ENCODE results near the gene MRPL58. TPM values are rescaled to one million over a fixed set of nuclear protein-coding genes. Genes with fewer than 3 reads are reported as not detected.

MRPL58 gene
- total and polyA plus RNA-seq, 10 of the 15 experiments (the other 5 are each of a cell fraction or from before 2014, with no cell fraction given) = 23.0 to 64.3 (median 51.9) TPM

DNA sequence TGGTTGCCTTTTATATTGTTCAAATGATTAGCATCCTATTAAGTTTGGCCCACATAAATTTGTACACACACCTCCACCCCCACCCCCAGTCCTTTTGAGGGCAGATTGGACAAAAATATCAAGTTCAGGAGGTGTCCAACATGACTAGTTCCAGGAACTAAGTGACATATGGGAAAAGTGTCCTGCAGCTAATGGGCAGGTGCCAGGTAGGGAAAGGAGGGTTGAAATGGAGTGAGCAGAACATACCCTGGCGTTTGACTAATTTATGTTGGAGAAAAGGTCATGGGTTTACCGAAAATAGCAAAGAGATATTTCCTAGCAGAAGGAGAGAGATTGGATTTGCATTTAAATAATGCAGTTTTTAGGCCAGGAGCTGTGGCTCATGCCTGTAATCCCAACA, 39.5 kb downstream of the MRPL58 start:
- no peak overlapping the region for H2AFZ ChIP-seq (ENCODE audit: control insufficient read depth, low read depth, low read length)
- no peaks in the 10 kb centered on the region for H3K27me3 ChIP-seq (replicated peaks in 1 of 2; ENCODE audit: control insufficient read depth in 2 of 2, insufficient read depth in 2 of 2, low read length in 1 of 2)
- ChIA-PET RAD21 (ENCODE audit: unreplicated experiment) (no interaction called here), POLR2A (no interaction called here), SMC1A (ENCODE audit: uncharacterized antibody, unreplicated experiment) (no interaction called here), CTCF (no interaction called here)
- FAIRE-seq (no peak), DNase-seq (ENCODE audit: low read depth, low spot score) (no peak), ATAC-seq (no peak)
- H3K9ac ChIP-seq (ENCODE audit: control insufficient read depth, insufficient read depth, low read length) = no peak overlapping the region
- intact Hi-C loops (cut with micrococcal nuclease; ENCODE audit: unreplicated experiment) (no loop called here), in situ Hi-C loops (cut with MboI) (no loop called here)
- no peak overlapping the region for H3K4me3 ChIP-seq
- WGBS (ENCODE audit: insufficient coverage, insufficient replicate concordance, low lambda C conversion rate, missing lambda C conversion rate) = 100% methylated on average over 2 of the region's 2 CpGs
- H4K20me1 ChIP-seq (ENCODE audit: control insufficient read depth, insufficient read depth) = no peaks in the 10 kb centered on the region
- H3K4me1 ChIP-seq (ENCODE audit: control insufficient read depth, insufficient read depth, low read length) = peaks cover 3% of the 10 kb centered on the region
- BruUV-seq (replicated peaks) = no TSS peak
- no peak overlapping the region for H3K27ac ChIP-seq (ENCODE audit: control insufficient read depth, insufficient read depth)
- H3K4me2 ChIP-seq (ENCODE audit: control insufficient read depth, insufficient read depth) = no peak overlapping the region
- peaks cover 11% of the 10 kb centered on the region for H3K79me2 ChIP-seq (ENCODE audit: control insufficient read depth, insufficient read depth, low read length)
- no peaks in the 10 kb centered on the region; a peak in 2 of 4 replicates for H3K36me3 ChIP-seq (ENCODE audit: control insufficient read depth in 2 of 2, insufficient read depth in 2 of 2, low read length in 1 of 2)
- TF ChIP-seq E2F4 (IDR thresholded peaks at IDR 0.05; ENCODE audit: low read depth, low read length) (no peak), JUND (IDR thresholded peaks at IDR 0.05; ENCODE audit: low read depth, low read length) (no peak), TCF12 (IDR thresholded peaks at IDR 0.05; ENCODE audit: low read depth, low read length) (no peak), SMAD1 (IDR thresholded peaks at IDR 0.05; ENCODE audit: low read depth, partially characterized antibody) (no peak), WRNIP1 (IDR thresholded peaks at IDR 0.05; ENCODE audit: borderline replicate concordance, low read depth, low read length) (no peak), ATF3 (IDR thresholded peaks at IDR 0.05; ENCODE audit: borderline replicate concordance, extremely low read depth, low read depth, low read length) (no peak), BACH1 (IDR thresholded peaks at IDR 0.05; ENCODE audit: borderline replicate concordance) (no peak), ATF7 (IDR thresholded peaks at IDR 0.05; ENCODE audit: low read depth) (no peak), CHD1 (IDR thresholded peaks at IDR 0.05; ENCODE audit: low read depth, low read length) (no peak), MTA2 (IDR thresholded peaks at IDR 0.05; ENCODE audit: low read depth) (no peak), RB1 (IDR thresholded peaks at IDR 0.05; ENCODE audit: borderline replicate concordance) (no peak)
- TF ChIP-seq, protein P1, sequence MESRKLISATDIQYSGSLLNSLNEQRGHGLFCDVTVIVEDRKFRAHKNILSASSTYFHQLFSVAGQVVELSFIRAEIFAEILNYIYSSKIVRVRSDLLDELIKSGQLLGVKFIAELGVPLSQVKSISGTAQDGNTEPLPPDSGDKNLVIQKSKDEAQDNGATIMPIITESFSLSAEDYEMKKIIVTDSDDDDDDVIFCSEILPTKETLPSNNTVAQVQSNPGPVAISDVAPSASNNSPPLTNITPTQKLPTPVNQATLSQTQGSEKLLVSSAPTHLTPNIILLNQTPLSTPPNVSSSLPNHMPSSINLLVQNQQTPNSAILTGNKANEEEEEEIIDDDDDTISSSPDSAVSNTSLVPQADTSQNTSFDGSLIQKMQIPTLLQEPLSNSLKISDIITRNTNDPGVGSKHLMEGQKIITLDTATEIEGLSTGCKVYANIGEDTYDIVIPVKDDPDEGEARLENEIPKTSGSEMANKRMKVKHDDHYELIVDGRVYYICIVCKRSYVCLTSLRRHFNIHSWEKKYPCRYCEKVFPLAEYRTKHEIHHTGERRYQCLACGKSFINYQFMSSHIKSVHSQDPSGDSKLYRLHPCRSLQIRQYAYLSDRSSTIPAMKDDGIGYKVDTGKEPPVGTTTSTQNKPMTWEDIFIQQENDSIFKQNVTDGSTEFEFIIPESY (IDR thresholded peaks at IDR 0.05) = no peak
- TF ChIP-seq, protein P2, sequence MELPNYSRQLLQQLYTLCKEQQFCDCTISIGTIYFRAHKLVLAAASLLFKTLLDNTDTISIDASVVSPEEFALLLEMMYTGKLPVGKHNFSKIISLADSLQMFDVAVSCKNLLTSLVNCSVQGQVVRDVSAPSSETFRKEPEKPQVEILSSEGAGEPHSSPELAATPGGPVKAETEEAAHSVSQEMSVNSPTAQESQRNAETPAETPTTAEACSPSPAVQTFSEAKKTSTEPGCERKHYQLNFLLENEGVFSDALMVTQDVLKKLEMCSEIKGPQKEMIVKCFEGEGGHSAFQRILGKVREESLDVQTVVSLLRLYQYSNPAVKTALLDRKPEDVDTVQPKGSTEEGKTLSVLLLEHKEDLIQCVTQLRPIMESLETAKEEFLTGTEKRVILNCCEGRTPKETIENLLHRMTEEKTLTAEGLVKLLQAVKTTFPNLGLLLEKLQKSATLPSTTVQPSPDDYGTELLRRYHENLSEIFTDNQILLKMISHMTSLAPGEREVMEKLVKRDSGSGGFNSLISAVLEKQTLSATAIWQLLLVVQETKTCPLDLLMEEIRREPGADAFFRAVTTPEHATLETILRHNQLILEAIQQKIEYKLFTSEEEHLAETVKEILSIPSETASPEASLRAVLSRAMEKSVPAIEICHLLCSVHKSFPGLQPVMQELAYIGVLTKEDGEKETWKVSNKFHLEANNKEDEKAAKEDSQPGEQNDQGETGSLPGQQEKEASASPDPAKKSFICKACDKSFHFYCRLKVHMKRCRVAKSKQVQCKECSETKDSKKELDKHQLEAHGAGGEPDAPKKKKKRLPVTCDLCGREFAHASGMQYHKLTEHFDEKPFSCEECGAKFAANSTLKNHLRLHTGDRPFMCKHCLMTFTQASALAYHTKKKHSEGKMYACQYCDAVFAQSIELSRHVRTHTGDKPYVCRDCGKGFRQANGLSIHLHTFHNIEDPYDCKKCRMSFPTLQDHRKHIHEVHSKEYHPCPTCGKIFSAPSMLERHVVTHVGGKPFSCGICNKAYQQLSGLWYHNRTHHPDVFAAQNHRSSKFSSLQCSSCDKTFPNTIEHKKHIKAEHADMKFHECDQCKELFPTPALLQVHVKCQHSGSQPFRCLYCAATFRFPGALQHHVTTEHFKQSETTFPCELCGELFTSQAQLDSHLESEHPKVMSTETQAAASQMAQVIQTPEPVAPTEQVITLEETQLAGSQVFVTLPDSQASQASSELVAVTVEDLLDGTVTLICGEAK (IDR thresholded peaks at IDR 0.05; ENCODE audit: borderline replicate concordance) = no peak
- H3K9me3 ChIP-seq (replicated peaks; ENCODE audit: control insufficient read depth, insufficient read depth, low read length) = no peaks in the 10 kb centered on the region

Measured in GM12878 (cell line).